Esophagus squamous epithelium (tissue), 4 donors: ENCODE results near the gene ADARB2.

Experiments
- POLR2A ChIP-seq, 4 donors: fragments of 450-650 bp; IDR thresholded peaks; one replicate each; pipeline ENCODE4 v1.6.1; 2017; ENCODE audit warnings: antibody characterized with exemption in 4 of 4, mild to moderate bottlenecking in 4 of 4, moderate library complexity in 3 of 4
- TF ChIP-seq, protein P1 (sequence below), 6 experiments: fragments of 450-650 bp in 4 of 6; fragments of 200-600 bp in 2 of 6; sonication (generic) in 2 of 6; IDR thresholded peaks; one replicate each; pipeline ENCODE4 v1.5.1; 2016 to 2019; ENCODE audit warnings: antibody characterized with exemption in 6 of 6, mild to moderate bottlenecking in 4 of 6, moderate library complexity in 4 of 6

DNA sequence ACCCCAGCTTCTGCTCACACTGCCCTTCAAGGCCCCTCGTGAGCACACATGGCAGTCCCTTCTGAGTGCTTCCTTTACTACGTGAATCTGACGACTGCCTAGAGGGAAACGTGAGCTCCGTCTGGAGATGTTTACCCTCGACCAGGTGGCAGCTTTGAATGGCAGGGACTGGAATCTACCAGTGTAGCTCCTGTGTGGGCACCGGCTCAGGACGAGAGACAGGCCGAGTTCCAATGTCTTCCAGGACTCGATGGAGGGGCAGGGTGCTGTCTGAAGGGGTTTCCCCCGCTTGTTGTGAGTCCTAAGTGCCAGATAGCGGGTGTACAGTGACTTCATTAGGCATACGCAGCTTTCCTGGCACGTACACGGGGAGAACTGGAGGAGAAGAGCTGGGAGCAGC is 229.9 kb downstream of the ADARB2 start:
- TF ChIP-seq POLR2A (IDR thresholded peaks at IDR 0.05), result no peak
- TF ChIP-seq, protein P1, sequence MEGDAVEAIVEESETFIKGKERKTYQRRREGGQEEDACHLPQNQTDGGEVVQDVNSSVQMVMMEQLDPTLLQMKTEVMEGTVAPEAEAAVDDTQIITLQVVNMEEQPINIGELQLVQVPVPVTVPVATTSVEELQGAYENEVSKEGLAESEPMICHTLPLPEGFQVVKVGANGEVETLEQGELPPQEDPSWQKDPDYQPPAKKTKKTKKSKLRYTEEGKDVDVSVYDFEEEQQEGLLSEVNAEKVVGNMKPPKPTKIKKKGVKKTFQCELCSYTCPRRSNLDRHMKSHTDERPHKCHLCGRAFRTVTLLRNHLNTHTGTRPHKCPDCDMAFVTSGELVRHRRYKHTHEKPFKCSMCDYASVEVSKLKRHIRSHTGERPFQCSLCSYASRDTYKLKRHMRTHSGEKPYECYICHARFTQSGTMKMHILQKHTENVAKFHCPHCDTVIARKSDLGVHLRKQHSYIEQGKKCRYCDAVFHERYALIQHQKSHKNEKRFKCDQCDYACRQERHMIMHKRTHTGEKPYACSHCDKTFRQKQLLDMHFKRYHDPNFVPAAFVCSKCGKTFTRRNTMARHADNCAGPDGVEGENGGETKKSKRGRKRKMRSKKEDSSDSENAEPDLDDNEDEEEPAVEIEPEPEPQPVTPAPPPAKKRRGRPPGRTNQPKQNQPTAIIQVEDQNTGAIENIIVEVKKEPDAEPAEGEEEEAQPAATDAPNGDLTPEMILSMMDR (IDR thresholded peaks at IDR 0.05), result no peak
